HL-60 (cell line): ENCODE measurements around the gene MAGI2.

Experiments
- DNase-seq, 2 experiments: peaks; one replicate each; pipeline ENCODE4 v3.0.0-alpha.2; 2010 to 2020; ENCODE audit warnings: low read depth in 1 of 2, low spot score in 1 of 2
- H3K27ac ChIP-seq: fragments of 250-450 bp; sonication (Bioruptor Pico); replicated peaks from 2 replicates; pipeline ENCODE4 v1.5.1; 2020; ENCODE audit warnings: mild to moderate bottlenecking, moderate library complexity
- H3K27me3 ChIP-seq: fragments of 250-450 bp; sonication (Bioruptor Pico); 2 replicates; pipeline ENCODE4 v1.5.1; 2021; ENCODE audit warnings: mild to moderate bottlenecking, moderate library complexity; ENCODE audit not compliant: insufficient read depth, poor library complexity, severe bottlenecking
- H3K4me3 ChIP-seq: replicated peaks from 2 replicates; pipeline ENCODE4 v1.5.1; 2011; ENCODE audit warnings: mild to moderate bottlenecking, control low read depth, low read length; ENCODE audit not compliant: insufficient read depth
- CTCF ChIP-seq: IDR thresholded peaks from one replicate; pipeline ENCODE4 v1.5.1; 2011; ENCODE audit warnings: low read length, control low read depth, inconsistent platforms; ENCODE audit not compliant: insufficient read depth
- GABPA ChIP-seq: IDR thresholded peaks from 2 replicates; pipeline ENCODE4 v1.6.1; 2012; ENCODE audit warnings: low read depth
- POLR2AphosphoS5 ChIP-seq: IDR thresholded peaks from 2 replicates; pipeline ENCODE4 v1.6.1; 2012; ENCODE audit warnings: low read depth
- SPI1 ChIP-seq: IDR thresholded peaks from 2 replicates; pipeline ENCODE4 v1.6.1; 2012; ENCODE audit warnings: low read depth, mild to moderate bottlenecking, borderline replicate concordance
- TF ChIP-seq, protein P1 (sequence below): IDR thresholded peaks from 2 replicates; pipeline ENCODE4 v1.6.1; 2012; ENCODE audit warnings: low read depth; ENCODE audit not compliant: insufficient replicate concordance

MAGI2 gene

DNA sequence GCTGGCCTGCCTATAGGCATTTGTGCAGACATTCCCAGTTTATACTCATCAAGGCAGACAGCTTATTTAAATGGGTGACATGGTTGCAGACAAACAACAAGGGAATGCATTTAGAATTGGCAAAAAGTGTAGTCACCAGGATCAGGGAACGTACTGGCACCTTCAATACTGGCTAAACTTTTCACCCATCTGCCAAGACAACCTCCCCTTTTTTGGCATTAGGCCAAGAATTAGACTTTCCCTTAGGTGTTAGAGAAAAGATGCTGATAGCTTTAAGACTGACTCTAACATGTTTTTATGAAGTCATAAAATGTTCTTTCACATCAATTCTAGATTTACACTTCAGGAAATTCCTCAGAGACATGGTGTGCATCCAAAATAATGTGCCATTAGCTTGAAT is 1289.0 kb downstream of the MAGI2 start:
- no peaks in the 10 kb centered on the region for H3K27me3 ChIP-seq
- DNase-seq, result no peak
- H3K27ac ChIP-seq, result no peak overlapping the region
- H3K4me3 ChIP-seq, result no peak overlapping the region
- TF ChIP-seq SPI1 (no peak), CTCF (no peak), GABPA (no peak), POLR2AphosphoS5 (no peak)
- TF ChIP-seq, protein P1, sequence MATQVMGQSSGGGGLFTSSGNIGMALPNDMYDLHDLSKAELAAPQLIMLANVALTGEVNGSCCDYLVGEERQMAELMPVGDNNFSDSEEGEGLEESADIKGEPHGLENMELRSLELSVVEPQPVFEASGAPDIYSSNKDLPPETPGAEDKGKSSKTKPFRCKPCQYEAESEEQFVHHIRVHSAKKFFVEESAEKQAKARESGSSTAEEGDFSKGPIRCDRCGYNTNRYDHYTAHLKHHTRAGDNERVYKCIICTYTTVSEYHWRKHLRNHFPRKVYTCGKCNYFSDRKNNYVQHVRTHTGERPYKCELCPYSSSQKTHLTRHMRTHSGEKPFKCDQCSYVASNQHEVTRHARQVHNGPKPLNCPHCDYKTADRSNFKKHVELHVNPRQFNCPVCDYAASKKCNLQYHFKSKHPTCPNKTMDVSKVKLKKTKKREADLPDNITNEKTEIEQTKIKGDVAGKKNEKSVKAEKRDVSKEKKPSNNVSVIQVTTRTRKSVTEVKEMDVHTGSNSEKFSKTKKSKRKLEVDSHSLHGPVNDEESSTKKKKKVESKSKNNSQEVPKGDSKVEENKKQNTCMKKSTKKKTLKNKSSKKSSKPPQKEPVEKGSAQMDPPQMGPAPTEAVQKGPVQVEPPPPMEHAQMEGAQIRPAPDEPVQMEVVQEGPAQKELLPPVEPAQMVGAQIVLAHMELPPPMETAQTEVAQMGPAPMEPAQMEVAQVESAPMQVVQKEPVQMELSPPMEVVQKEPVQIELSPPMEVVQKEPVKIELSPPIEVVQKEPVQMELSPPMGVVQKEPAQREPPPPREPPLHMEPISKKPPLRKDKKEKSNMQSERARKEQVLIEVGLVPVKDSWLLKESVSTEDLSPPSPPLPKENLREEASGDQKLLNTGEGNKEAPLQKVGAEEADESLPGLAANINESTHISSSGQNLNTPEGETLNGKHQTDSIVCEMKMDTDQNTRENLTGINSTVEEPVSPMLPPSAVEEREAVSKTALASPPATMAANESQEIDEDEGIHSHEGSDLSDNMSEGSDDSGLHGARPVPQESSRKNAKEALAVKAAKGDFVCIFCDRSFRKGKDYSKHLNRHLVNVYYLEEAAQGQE, result no peak

GRCh38 chr7:78161781-78162180 is 1291.7 kb downstream of the MAGI2 start:
- no peak for DNase-seq
- TF ChIP-seq, protein P1, result no peak
- TF ChIP-seq GABPA (no peak), CTCF (no peak), POLR2AphosphoS5 (no peak), SPI1 (no peak)
- no peak overlapping the region for H3K4me3 ChIP-seq
- no peak overlapping the region for H3K27ac ChIP-seq
- H3K27me3 ChIP-seq, result no peaks in the 10 kb centered on the region

GRCh38 chr7:78159545-78159944 is 1293.9 kb downstream of the MAGI2 start:
- H3K27ac ChIP-seq, result no peak overlapping the region
- TF ChIP-seq SPI1, result no peak
- TF ChIP-seq, protein P1, result no peak
- no peak for TF ChIP-seq GABPA
- no peak for TF ChIP-seq CTCF
- TF ChIP-seq POLR2AphosphoS5, result no peak
- no peak for DNase-seq
- no peaks in the 10 kb centered on the region for H3K27me3 ChIP-seq
- H3K4me3 ChIP-seq, result no peak overlapping the region
